Stimulated activated CD4-positive, alpha-beta T cell treated with anti-CD3 and anti-CD28 coated beads, Interleukin-1b, Interleukin-23, amount 100 ng/mL, for 1 hour (primary cell): ENCODE measurements around the gene TDRD6.

Experiments used
- DNase-seq, 2 donors: peaks; one replicate each; pipeline ENCODE4 v3.0.0-alpha.2; 2020; ENCODE audit warnings: low read depth in 2 of 2

Gene TDRD6

GRCh38 chr6:46677314-46677654 is 10.4 kb upstream of the TDRD6 start:
- no peak for DNase-seq

GRCh38 chr6:46684771-46685170 is 2.9 kb upstream of the TDRD6 start:
- no peak for DNase-seq

GRCh38 chr6:46688117-46688965 is 656 bp downstream of the TDRD6 start:
- no peak for DNase-seq

- no peak for DNase-seq
These were observed 1.3 kb downstream of the TDRD6 start for GRCh38 chr6:46688966-46689335.

- DNase-seq = no peak
These were observed 2.0 kb downstream of the TDRD6 start for GRCh38 chr6:46689657-46690056.

- no peak for DNase-seq
These were observed 2.6 kb downstream of the TDRD6 start for GRCh38 chr6:46690141-46690755.

GRCh38 chr6:46690911-46691451 is 3.3 kb downstream of the TDRD6 start:
- DNase-seq = no peak

GRCh38 chr6:46699970-46700369 is 12.3 kb downstream of the TDRD6 start:
- DNase-seq = no peak

GRCh38 chr6:46704562-46704961 is 16.9 kb downstream of the TDRD6 start:
- DNase-seq = no peak

- no peak for DNase-seq
These were observed 18.8 kb downstream of the TDRD6 start for GRCh38 chr6:46706464-46706863.

- DNase-seq = no peak
These were observed 23.8 kb downstream of the TDRD6 start for GRCh38 chr6:46711491-46711890.

- DNase-seq = no peak
These were observed 27.5 kb downstream of the TDRD6 start for GRCh38 chr6:46715141-46715540.

- DNase-seq = no peak
These were observed 31.4 kb downstream of the TDRD6 start for GRCh38 chr6:46719099-46719498.

GRCh38 chr6:46720401-46720800 is 32.7 kb downstream of the TDRD6 start:
- DNase-seq = no peak

- DNase-seq = no peak
These were observed 42.2 kb downstream of the TDRD6 start for GRCh38 chr6:46729787-46730326.

GRCh38 chr6:46730921-46731461 is 43.3 kb downstream of the TDRD6 start:
- DNase-seq = no peak

- no peak for DNase-seq
These were observed 45.7 kb downstream of the TDRD6 start for GRCh38 chr6:46733341-46733801.

- no peak for DNase-seq
These were observed 47.4 kb downstream of the TDRD6 start, which contains the start of gene PLA2G7 for GRCh38 chr6:46734867-46735719. Gene PLA2G7, minus strand, starts transcription at chr6:46735375. Its CDS starts 12,484 bp downstream, at chr6:46722891.

GRCh38 chr6:46735720-46736031 is 48.0 kb downstream of the TDRD6 start:
- DNase-seq = no peak

- DNase-seq = no peak
These were observed 49.2 kb downstream of the TDRD6 start for GRCh38 chr6:46736906-46737305.

GRCh38 chr6:46741482-46741881 is 53.8 kb downstream of the TDRD6 start:
- DNase-seq = no peak

- no peak for DNase-seq
These were observed 54.2 kb downstream of the TDRD6 start for GRCh38 chr6:46741910-46742309.
